K562 (cell line): ENCODE data around the gene GOLIM4. TPM values are rescaled to one million over a fixed set of nuclear protein-coding genes. Genes with fewer than 3 reads are reported as not detected.

ENCODE experiments used
- ATAC-seq: fragments of 200-7000 bp; cut with Tn5 transposase; 3 replicates; pipeline ENCODE4 v1.9.1; 2020; ENCODE audit warnings: moderate library complexity
- BruUV-seq: library from RNA; stranded (reverse); fragments of 400-500 nt; replicated peaks from 2 replicates; lab custom pipeline; 2021; lab: Mats Ljungman, UMichigan
- CTCF ChIA-PET: fragments of 300-600 bp; formaldehyde crosslinking; extraction: SDS; loops from one replicate; lab custom pipeline; 2021; ENCODE audit warnings: low intra/inter-chr PET ratio; lab: Yijun Ruan, JAX
- POLR2A ChIA-PET: fragments of 300-600, 350-650 bp; sonication (Branson Sonifier 250); formaldehyde crosslinking; extraction: SDS; loops from one replicate; lab custom pipeline; 2021; ENCODE audit warnings: antibody characterized with exemption, inconsistent platforms; lab: Yijun Ruan, JAX
- DNase-seq, 4 experiments: peaks; one replicate each; pipeline versions ENCODE4 v3.0.0 to v3.0.0-alpha.2; 2011 to 2018; ENCODE audit warnings: low spot score in 3 of 4, mixed read lengths in 3 of 4; ENCODE audit errors: extremely low read depth in 1 of 4
- FAIRE-seq: peaks from 2 replicates; lab custom pipeline; 2011; peaks lifted over from hg19 to GRCh38; lab: Jason Lieb, UNC
- H2AFZ ChIP-seq: 2 replicates; pipeline ENCODE4 v1.6.0; 2011; ENCODE audit warnings: low read depth, low read length, control low read depth, inconsistent platforms
- H3K27ac ChIP-seq: fragments of 200-600 bp; 3 replicates; pipeline ENCODE4 v1.8.0; 2011; ENCODE audit warnings: low read depth, mild to moderate bottlenecking, control low read depth, inconsistent platforms, low read length, moderate library complexity, mixed read lengths; ENCODE audit errors: extremely low read depth
- H3K27me3 ChIP-seq, 2 experiments: fragments of 300-600 bp in 1 of 2; 2 replicates in 1 of 2; 3 replicates in 1 of 2; pipeline versions ENCODE4 v1.6.0 to v1.8.0; 2011; ENCODE audit warnings: inconsistent platforms in 2 of 2, low read length in 2 of 2, mild to moderate bottlenecking in 1 of 2, mixed read lengths in 1 of 2, moderate library complexity in 1 of 2; ENCODE audit not compliant: control insufficient read depth in 2 of 2, insufficient read depth in 2 of 2
- H3K36me3 ChIP-seq: fragments of 300-600 bp; 3 replicates; pipeline ENCODE4 v1.8.0; 2011; ENCODE audit warnings: mild to moderate bottlenecking, low read length, inconsistent platforms; ENCODE audit not compliant: control insufficient read depth, insufficient read depth
- H3K4me1 ChIP-seq, 2 experiments: fragments of 200-600 bp in 1 of 2; replicated peaks in 1 of 2; 2 replicates in 1 of 2; 3 replicates in 1 of 2; pipeline versions ENCODE4 v1.5.1 to v1.8.0; 2011; ENCODE audit warnings: inconsistent platforms in 2 of 2, low read length in 2 of 2, mild to moderate bottlenecking in 1 of 2, mixed read lengths in 1 of 2, moderate library complexity in 1 of 2; ENCODE audit not compliant: control insufficient read depth in 2 of 2, insufficient read depth in 2 of 2
- H3K4me2 ChIP-seq: 2 replicates; pipeline ENCODE4 v1.6.1; 2011; ENCODE audit warnings: low read length, control low read depth, inconsistent platforms, mixed read lengths; ENCODE audit not compliant: insufficient read depth
- H3K4me3 ChIP-seq: fragments of 200-600 bp; sonication (generic), shearing (Covaris generic); 2 replicates; pipeline ENCODE4 v1.5.1; 2016; ENCODE audit warnings: control low read depth, inconsistent platforms
- H3K79me2 ChIP-seq: fragments of 200-600 bp; 3 replicates; pipeline ENCODE4 v1.8.0; 2011; ENCODE audit warnings: low read length, inconsistent platforms; ENCODE audit not compliant: control insufficient read depth, insufficient read depth
- H3K9ac ChIP-seq, 2 experiments: 2 replicates each; pipeline versions ENCODE4 v1.6.0 to v1.6.1; 2011; ENCODE audit warnings: low read depth in 2 of 2, low read length in 2 of 2, control low read depth in 1 of 2, inconsistent platforms in 1 of 2, mild to moderate bottlenecking in 1 of 2, mixed read lengths in 1 of 2; ENCODE audit not compliant: insufficient read depth in 1 of 2
- H3K9me1 ChIP-seq: one replicate; pipeline ENCODE4 v1.6.0; 2011; ENCODE audit warnings: inconsistent platforms, mild to moderate bottlenecking, low read length, moderate library complexity; ENCODE audit not compliant: control insufficient read depth, insufficient read depth
- H3K9me3 ChIP-seq: replicated peaks from 2 replicates; pipeline ENCODE4 v1.5.1; 2011; ENCODE audit warnings: low read depth, low read length, inconsistent platforms; ENCODE audit not compliant: control insufficient read depth, insufficient read depth
- H4K20me1 ChIP-seq: replicated peaks from 2 replicates; pipeline ENCODE4 v1.6.1; 2011; ENCODE audit warnings: low read length, inconsistent platforms, mixed read lengths; ENCODE audit not compliant: control insufficient read depth, insufficient read depth
- ATF7 ChIP-seq: fragments of 450-650 bp; IDR thresholded peaks from 2 replicates; pipeline ENCODE4 v1.7.1; 2014; ENCODE audit warnings: mild to moderate bottlenecking, moderate library complexity
- C11orf30 ChIP-seq: fragments of 450-650 bp; IDR thresholded peaks from 2 replicates; pipeline ENCODE4 v1.6.1; 2016; ENCODE audit warnings: low read depth, mild to moderate bottlenecking
- CC2D1A ChIP-seq: fragments of 450-650 bp; IDR thresholded peaks from 2 replicates; pipeline ENCODE4 v1.6.1; 2017; ENCODE audit warnings: mild to moderate bottlenecking
- E2F8 ChIP-seq: fragments of 450-650 bp; IDR thresholded peaks from 2 replicates; pipeline ENCODE4 v1.7.1; 2018; ENCODE audit warnings: mild to moderate bottlenecking, low read depth; ENCODE audit not compliant: partially characterized antibody
- HIVEP1 ChIP-seq: fragments of 250-450 bp; sonication (Bioruptor Pico); IDR thresholded peaks from 2 replicates; pipeline ENCODE4 v1.4.0; 2020; ENCODE audit warnings: mild to moderate bottlenecking
- HNRNPH1 ChIP-seq: fragments of 200-400 bp; formaldehyde crosslinking; optimal IDR thresholded peaks from 2 replicates; pipeline ENCODE3; 2017; ENCODE audit warnings: low read depth, mild to moderate bottlenecking, low read length, moderate library complexity
- NCOA2 ChIP-seq, 2 experiments: fragments of 450-650 bp; IDR thresholded peaks; 2 replicates each; pipeline ENCODE4 v1.6.1; 2018; ENCODE audit warnings: mild to moderate bottlenecking in 2 of 2, moderate library complexity in 1 of 2; ENCODE audit not compliant: partially characterized antibody in 2 of 2
- NFATC3 ChIP-seq: fragments of 450-650 bp; IDR thresholded peaks from 2 replicates; pipeline ENCODE4 v1.6.1; 2017; ENCODE audit warnings: mild to moderate bottlenecking
- NR4A1 ChIP-seq, 2 experiments: fragments of 250-450 bp in 1 of 2; fragments of 450-650 bp in 1 of 2; sonication (Bioruptor Pico) in 1 of 2; IDR thresholded peaks; 2 replicates each; pipeline versions ENCODE4 v1.4.0 to v1.6.1; 2016 to 2020; ENCODE audit warnings: mild to moderate bottlenecking in 2 of 2, missing compliant biosample characterization in 1 of 2, missing genetic modification characterization in 1 of 2, moderate library complexity in 1 of 2
- RERE ChIP-seq: sonication (generic); formaldehyde crosslinking; IDR thresholded peaks from 2 replicates; pipeline ENCODE4 v1.8.0; 2023; ENCODE audit warnings: missing genetic modification reagents, mild to moderate bottlenecking, borderline replicate concordance
- SP1 ChIP-seq: sonication (generic); formaldehyde crosslinking; IDR thresholded peaks from 2 replicates; pipeline ENCODE4 v1.8.1; 2022; ENCODE audit warnings: mild to moderate bottlenecking, missing genetic modification reagents
- WGBS: fragments of 100-300 bp; shearing (Covaris generic); methylation state at CpG from one replicate; pipeline ENCODE4 v1.1.6; 2016; ENCODE audit warnings: low coverage, mixed read lengths; ENCODE audit not compliant: insufficient coverage; ENCODE audit errors: missing lambda C conversion rate; 5-methylcytosine and 5-hydroxymethylcytosine counted together
- in situ Hi-C: fragments of 300-500 bp; cut with MboI; formaldehyde crosslinking; loops from 4 replicates; pipeline ENCODE4 v1.15.0; 2018; ENCODE audit warnings: inconsistent platforms, mixed read lengths
- intact Hi-C: fragments of 100-400 bp; cut with micrococcal nuclease; formaldehyde crosslinking; loops from 2 replicates; pipeline ENCODE4 v1.14.2; 2022
- polyA plus RNA-seq, 8 experiments: library from polyadenylated mRNA; depleted of rRNA in 4 of 8; stranded (reverse) in 5 of 8; unstranded in 3 of 8; fragments of >200 nt; fragmentation: Nextera tagmentation in 2 of 8; fragmentation: Illumina TruSeq in 1 of 8; extraction: Ambion mirVana in 2 of 8; extraction: Trizol in 1 of 8; gene quantifications; 2 replicates each; pipeline versions ENCODE4 v1.2.1 to v1.2.3, GENCODE V29; 2011 to 2014; ENCODE audit warnings: inconsistent platforms in 1 of 8, missing spikeins in 1 of 8
- total RNA-seq, 7 experiments: library from RNA; depleted of rRNA in 6 of 7; stranded (reverse); fragments of >200 nt in 6 of 7; fragmentation: Illumina TruSeq in 2 of 7; extraction: Trizol in 2 of 7; gene quantifications; 2 replicates each; pipeline versions ENCODE4 v1.2.1 to v1.2.3, GENCODE V29; 2011 to 2021; ENCODE audit warnings: low replicate concordance in 1 of 7

The GOLIM4 gene
- total and polyA plus RNA-seq, 9 of the 15 experiments (the other 6 are each of a cell fraction or from before 2014, with no cell fraction given): 9.3 to 39.4 (median 31.0) TPM

- no peak for TF ChIP-seq RERE
- TF ChIP-seq NFATC3: no peak
- no peak for TF ChIP-seq SP1
Observed at GRCh38 chr3:167973046-167973445, 122.7 kb downstream of the GOLIM4 start (continued).

- no TSS peak for BruUV-seq
- DNase-seq: no peak
- intact Hi-C loops: no loop called here
- TF ChIP-seq C11orf30 (no peak), E2F8 (no peak), CC2D1A (no peak), NR4A1 (CRISPR knock-in tag; IDR thresholded peaks at IDR 0.05) (no peak), NR4A1 (tag; IDR thresholded peaks at IDR 0.05) (no peak), ATF7 (no peak), NCOA2 (IDR thresholded peaks at IDR 0.05; ENCODE audit: partially characterized antibody in 2 of 2) (no peak), HNRNPH1 (no peak), HIVEP1 (CRISPR knock-in tag) (no peak)
Observed at GRCh38 chr3:167972502-167972901, 123.2 kb downstream of the GOLIM4 start.

More at GRCh38 chr3:167972502-167972901, 123.2 kb downstream of the GOLIM4 start:
- Histone ChIP-seq H3K9me3 (no peaks in the 10 kb centered on the region), H3K4me3 (no peak overlapping the region), H3K9me1 (no peaks in the 10 kb centered on the region), H3K4me2 (no peak overlapping the region), H3K4me1 (peaks cover 0 to 7% of the 10 kb centered on the region in 2 experiments; a peak in 1 of 5 replicates), H3K27me3 (no peaks in the 10 kb centered on the region), H4K20me1 (no peaks in the 10 kb centered on the region), H2AFZ (no peak overlapping the region), H3K36me3 (no peaks in the 10 kb centered on the region), H3K27ac (no peak overlapping the region), H3K9ac (no peak overlapping the region), H3K79me2 (no peaks in the 10 kb centered on the region)
- POLR2A ChIA-PET: no interaction called here
- CTCF ChIA-PET: no interaction called here
- ATAC-seq (no peak), FAIRE-seq (no peak)
- 4% methylated on average over 3 of the region's 3 CpGs for WGBS
- in situ Hi-C loops: no loop called here
